HUDEP-2 (cell line): ENCODE data around the gene LRRC4C.

Source experiments
- DNase-seq, 76 experiments: peaks; one replicate each; lab custom pipeline; 2025; ENCODE audit not compliant: unreplicated experiment in 76 of 76; lab: John Stamatoyannopoulos, UW

The LRRC4C gene

GRCh38 chr11:40161854-40162410, 1297.5 kb downstream of the LRRC4C start:
- no peak for DNase-seq

- no peak for DNase-seq
Measured at GRCh38 chr11:40160418-40160817, 1299.0 kb downstream of the LRRC4C start.

- no peak for DNase-seq
Measured at GRCh38 chr11:40149721-40150120, 1309.7 kb downstream of the LRRC4C start.

- DNase-seq, result no peak
Measured at GRCh38 chr11:40140560-40140959, 1318.9 kb downstream of the LRRC4C start.

- DNase-seq, result no peak
Measured at GRCh38 chr11:40139536-40139935, 1319.9 kb downstream of the LRRC4C start.

- no peak for DNase-seq
Measured at GRCh38 chr11:40139066-40139465, 1320.4 kb downstream of the LRRC4C start.

- no peak for DNase-seq
Measured at GRCh38 chr11:40134820-40135570, 1324.5 kb downstream of the LRRC4C start.

GRCh38 chr11:40133498-40133897, 1326.0 kb downstream of the LRRC4C start:
- DNase-seq, result no peak

- no peak for DNase-seq
Measured at GRCh38 chr11:40132912-40133311, 1326.5 kb downstream of the LRRC4C start.

GRCh38 chr11:40130427-40130826, 1329.0 kb downstream of the LRRC4C start:
- DNase-seq, result no peak

GRCh38 chr11:40129266-40129665, 1330.2 kb downstream of the LRRC4C start:
- DNase-seq, result no peak

- peak in 1 of 76 experiments; percentile 1 for DNase-seq
Measured at GRCh38 chr11:40125054-40125453, 1334.4 kb downstream of the LRRC4C start.

GRCh38 chr11:40119661-40120060, 1339.8 kb downstream of the LRRC4C start:
- DNase-seq, result peak in 8 of 76 experiments; percentile 2 to 57 (median 22)

GRCh38 chr11:40118780-40119179, 1340.7 kb downstream of the LRRC4C start:
- no peak for DNase-seq

- no peak for DNase-seq
Measured at GRCh38 chr11:40118026-40118425, 1341.4 kb downstream of the LRRC4C start.

- no peak for DNase-seq
Measured at GRCh38 chr11:40104941-40105550, 1354.4 kb downstream of the LRRC4C start.

- DNase-seq, result no peak
Measured at GRCh38 chr11:40100781-40101180, 1358.7 kb downstream of the LRRC4C start.

GRCh38 chr11:40100162-40100553, 1359.3 kb downstream of the LRRC4C start:
- no peak for DNase-seq

- no peak for DNase-seq
Measured at GRCh38 chr11:40099426-40100161, 1359.9 kb downstream of the LRRC4C start.

- DNase-seq, result no peak
Measured at GRCh38 chr11:40095446-40095845, 1364.0 kb downstream of the LRRC4C start.

GRCh38 chr11:40094954-40095353, 1364.5 kb downstream of the LRRC4C start:
- no peak for DNase-seq
